CD4-positive, alpha-beta T cell (primary cell): Measurements from ENCODE around the gene APBA2. TPM values are rescaled to one million over a fixed set of nuclear protein-coding genes. Genes with fewer than 3 reads are reported as not detected.

Experiments used
- ATAC-seq: fragments of 200-7000 bp; cut with Tn5 transposase; one replicate; pipeline ENCODE4 v1.10.0; 2022; ENCODE audit warnings: mild to moderate bottlenecking; ENCODE audit not compliant: poor library complexity
- CTCF ChIA-PET: fragments of 350-600 bp; sonication (Branson Sonifier 250); formaldehyde crosslinking; loops from one replicate; lab custom pipeline; 2021; ENCODE audit warnings: antibody characterized with exemption, inconsistent platforms; lab: Charles Lee
- POLR2A ChIA-PET: fragments of 350-600 bp; sonication (Branson Sonifier 250); formaldehyde crosslinking; loops from one replicate; lab custom pipeline; 2021; ENCODE audit warnings: antibody characterized with exemption, inconsistent platforms; lab: Charles Lee
- DNase-seq, 14 experiments: peaks; one replicate each; pipeline ENCODE4 v3.0.0-alpha.2; 2013 to 2020; ENCODE audit warnings: mixed read lengths in 2 of 14
- H3K27ac ChIP-seq, 2 donors: one replicate each; pipeline versions ENCODE4 v1.5.1 to v1.7.0; 2013; ENCODE audit warnings: low read length in 2 of 2, low read depth in 1 of 2, mild to moderate bottlenecking in 1 of 2
- H3K27me3 ChIP-seq, 2 experiments: 1 replicate in 1 of 2; 2 replicates in 1 of 2; pipeline versions ENCODE4 v1.6.1 to v1.7.0; 2013; ENCODE audit warnings: low read length in 2 of 2, control low read depth in 1 of 2, mild to moderate bottlenecking in 1 of 2, moderate library complexity in 1 of 2; ENCODE audit not compliant: insufficient read depth in 2 of 2, control insufficient read depth in 1 of 2
- H3K36me3 ChIP-seq: one replicate; pipeline ENCODE4 v1.6.1; 2013; ENCODE audit warnings: low read length, control low read depth; ENCODE audit not compliant: insufficient read depth
- H3K4me1 ChIP-seq: one replicate; pipeline ENCODE4 v1.6.1; 2013; ENCODE audit warnings: low read length, control low read depth; ENCODE audit not compliant: insufficient read depth
- H3K4me3 ChIP-seq: one replicate; pipeline ENCODE4 v1.5.1; 2013; ENCODE audit warnings: mild to moderate bottlenecking, low read length, moderate library complexity
- H3K9me3 ChIP-seq, 2 experiments: 1 replicate in 1 of 2; 2 replicates in 1 of 2; pipeline versions ENCODE4 v1.6.1 to v1.7.0; 2013; ENCODE audit warnings: low read length in 2 of 2, mild to moderate bottlenecking in 2 of 2, control low read depth in 1 of 2, moderate library complexity in 1 of 2; ENCODE audit not compliant: control insufficient read depth in 1 of 2, insufficient read depth in 1 of 2
- H3K27ac Mint-ChIP-seq: one replicate; pipeline ENCODE4 v1.8.0; 2020; ENCODE audit warnings: mixed read lengths
- H3K27me3 Mint-ChIP-seq: one replicate; pipeline ENCODE4 v1.8.0; 2021; ENCODE audit warnings: mixed read lengths
- H3K36me3 Mint-ChIP-seq: one replicate; pipeline ENCODE4 v1.8.0; 2021; ENCODE audit warnings: low read depth, mixed read lengths
- H3K4me1 Mint-ChIP-seq: one replicate; pipeline ENCODE4 v1.8.0; 2021; ENCODE audit warnings: low read depth, mixed read lengths
- H3K4me3 Mint-ChIP-seq: one replicate; pipeline ENCODE4 v1.8.0; 2020; ENCODE audit warnings: mild to moderate bottlenecking, mixed read lengths
- H3K9me3 Mint-ChIP-seq: one replicate; pipeline ENCODE4 v1.8.0; 2020; ENCODE audit warnings: mixed read lengths
- intact Hi-C, 2 experiments: fragments of 100-400 bp; cut with DNase I in 1 of 2; cut with micrococcal nuclease in 1 of 2; formaldehyde crosslinking; loops; one replicate each; pipeline versions ENCODE4 v1.15.1 to v1.9.0; 2023 to 2025; cut with DNase I, micrococcal nuclease
- total RNA-seq, 174 experiments: library from RNA in 2 of 174; stranded (reverse) in 2 of 174; gene quantifications; one replicate each; pipeline ENCODE4 v1.2.3 and lab custom pipeline; 2021 to 2026
- TF ChIP-seq, protein P1 (sequence below): fragments of 200-600 bp; IDR thresholded peaks from one replicate; pipeline ENCODE4 v1.8.0; 2022; ENCODE audit warnings: antibody characterized with exemption, mild to moderate bottlenecking

Gene APBA2
- total RNA-seq, 2 experiments from 2014 or later, result 123 to 126 TPM

DNA sequence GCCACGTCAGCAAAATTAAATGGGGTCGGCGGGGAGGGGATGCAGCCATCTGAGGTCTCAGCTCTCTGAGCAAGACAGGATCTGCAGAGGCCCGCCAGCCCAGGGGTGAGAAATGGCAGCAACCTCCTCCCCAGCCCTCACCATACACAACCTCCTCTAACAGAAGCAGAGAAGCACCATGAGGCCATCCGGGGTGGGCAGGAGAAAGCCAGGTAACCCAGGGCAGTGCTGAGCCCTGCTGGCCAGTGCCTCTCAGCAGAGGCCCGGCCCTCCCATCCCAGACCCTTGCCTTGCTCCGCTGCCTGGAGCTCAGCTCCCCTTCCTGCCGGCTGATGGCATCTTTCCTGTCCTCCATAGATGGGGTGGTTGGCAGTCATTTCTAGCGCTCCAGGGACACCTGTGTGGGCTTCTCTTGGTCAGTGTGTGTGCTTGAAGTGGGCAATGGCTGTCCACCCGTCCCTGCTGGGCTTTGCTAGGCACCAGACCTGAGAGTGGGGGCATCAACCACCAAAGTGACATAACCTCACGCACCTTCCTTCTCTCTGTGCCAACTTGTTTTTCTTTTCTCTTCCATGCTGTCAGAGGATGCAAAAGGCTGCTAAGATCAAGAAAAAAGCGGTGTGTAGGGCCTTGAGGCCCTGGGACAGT is 208.0 kb downstream of the APBA2 start:
- CTCF ChIA-PET, result no interaction called here

DNA sequence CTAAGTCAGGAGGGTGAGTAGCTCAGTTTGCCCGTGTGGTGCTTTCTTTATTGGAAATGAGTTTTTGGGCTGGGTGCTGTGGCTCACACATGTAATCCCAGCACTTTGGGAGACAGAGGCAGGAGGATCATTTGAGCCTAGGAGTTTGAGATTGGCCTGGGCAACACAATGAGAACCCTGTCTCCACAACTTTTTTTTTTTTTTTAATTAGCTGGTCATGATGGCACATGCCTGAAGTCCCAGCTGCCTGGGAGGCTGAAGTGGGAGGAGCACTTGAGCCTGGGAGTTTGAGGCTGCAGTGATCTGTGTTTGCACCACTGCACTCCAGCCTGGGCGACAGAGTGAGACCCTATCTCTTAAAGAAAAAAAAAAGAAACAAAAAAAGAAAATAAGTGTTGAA is 208.9 kb downstream of the APBA2 start:
- Mint-ChIP-seq H3K36me3 (peaks cover 78% of the 10 kb centered on the region), H3K4me3 (no peak overlapping the region), H3K27me3 (no peaks in the 10 kb centered on the region), H3K4me1 (peaks cover 4% of the 10 kb centered on the region), H3K27ac (no peak overlapping the region), H3K9me3 (no peaks in the 10 kb centered on the region)
- DNase-seq, result no peak
- Histone ChIP-seq H3K27me3 (no peaks in the 10 kb centered on the region), H3K36me3 (peaks cover 42% of the 10 kb centered on the region), H3K9me3 (no peaks in the 10 kb centered on the region), H3K4me3 (no peak overlapping the region), H3K27ac (no peak overlapping the region), H3K4me1 (peaks cover 9% of the 10 kb centered on the region)
- TF ChIP-seq, protein P1, sequence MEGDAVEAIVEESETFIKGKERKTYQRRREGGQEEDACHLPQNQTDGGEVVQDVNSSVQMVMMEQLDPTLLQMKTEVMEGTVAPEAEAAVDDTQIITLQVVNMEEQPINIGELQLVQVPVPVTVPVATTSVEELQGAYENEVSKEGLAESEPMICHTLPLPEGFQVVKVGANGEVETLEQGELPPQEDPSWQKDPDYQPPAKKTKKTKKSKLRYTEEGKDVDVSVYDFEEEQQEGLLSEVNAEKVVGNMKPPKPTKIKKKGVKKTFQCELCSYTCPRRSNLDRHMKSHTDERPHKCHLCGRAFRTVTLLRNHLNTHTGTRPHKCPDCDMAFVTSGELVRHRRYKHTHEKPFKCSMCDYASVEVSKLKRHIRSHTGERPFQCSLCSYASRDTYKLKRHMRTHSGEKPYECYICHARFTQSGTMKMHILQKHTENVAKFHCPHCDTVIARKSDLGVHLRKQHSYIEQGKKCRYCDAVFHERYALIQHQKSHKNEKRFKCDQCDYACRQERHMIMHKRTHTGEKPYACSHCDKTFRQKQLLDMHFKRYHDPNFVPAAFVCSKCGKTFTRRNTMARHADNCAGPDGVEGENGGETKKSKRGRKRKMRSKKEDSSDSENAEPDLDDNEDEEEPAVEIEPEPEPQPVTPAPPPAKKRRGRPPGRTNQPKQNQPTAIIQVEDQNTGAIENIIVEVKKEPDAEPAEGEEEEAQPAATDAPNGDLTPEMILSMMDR, result no peak
- ChIA-PET CTCF (no interaction called here), POLR2A (no interaction called here)
- ATAC-seq, result no peak
- intact Hi-C loops, result loop anchor here in 1 of 2 experiments (10.0 kb wide), 1 partner anchor 310 kb away; no protein-coding TSS in a partner anchor

More for the DNA sequence above, 208.0 kb downstream of the APBA2 start:
- ATAC-seq (no peak), DNase-seq (no peak)
- TF ChIP-seq, protein P1, result no peak
- no peaks in the 10 kb centered on the region for H3K9me3 Mint-ChIP-seq
- peaks cover 18% of the 10 kb centered on the region for H3K4me1 ChIP-seq
- H3K27me3 ChIP-seq, result no peaks in the 10 kb centered on the region
- POLR2A ChIA-PET, result no interaction called here
- H3K4me1 Mint-ChIP-seq, result peaks cover 12% of the 10 kb centered on the region
- H3K36me3 Mint-ChIP-seq, result peaks cover 74% of the 10 kb centered on the region
- H3K27ac Mint-ChIP-seq, result peak overlapping the region; percentile 47
- no peaks in the 10 kb centered on the region for H3K27me3 Mint-ChIP-seq
- H3K4me3 ChIP-seq, result no peak overlapping the region
- H3K27ac ChIP-seq, result no peak overlapping the region
- no peaks in the 10 kb centered on the region for H3K9me3 ChIP-seq
- H3K4me3 Mint-ChIP-seq, result no peak overlapping the region
- H3K36me3 ChIP-seq, result peaks cover 37% of the 10 kb centered on the region
- intact Hi-C loops, result loop anchor here in 1 of 2 experiments (10.0 kb wide), 1 partner anchor 309 kb away; no protein-coding TSS in a partner anchor

DNA sequence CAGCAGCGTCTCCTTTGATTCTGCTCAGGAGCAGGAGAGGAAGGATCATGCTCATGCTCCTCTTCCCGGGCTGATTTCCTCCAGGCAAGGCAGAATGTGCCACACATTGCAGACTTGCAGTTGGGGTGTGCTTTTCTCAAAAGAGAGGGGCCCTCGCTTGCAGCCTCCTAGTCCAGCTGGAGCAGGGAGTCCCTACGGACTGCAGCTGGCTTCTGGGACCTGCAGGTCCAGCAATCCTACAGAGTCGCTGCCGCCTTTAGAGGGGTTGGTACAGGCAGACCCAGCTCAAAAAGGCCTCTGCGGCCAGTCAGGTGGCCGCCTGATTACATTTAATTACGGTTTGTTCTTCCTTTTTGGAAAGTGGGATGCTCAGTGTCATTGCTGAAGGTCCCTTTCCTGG is 210.0 kb downstream of the APBA2 start:
- ChIA-PET POLR2A (no interaction called here), CTCF (no interaction called here)
- no peaks in the 10 kb centered on the region for H3K27me3 Mint-ChIP-seq
- peaks cover 85% of the 10 kb centered on the region for H3K36me3 Mint-ChIP-seq
- H3K36me3 ChIP-seq, result peaks cover 42% of the 10 kb centered on the region
- no peak overlapping the region for H3K4me3 Mint-ChIP-seq
- no peaks in the 10 kb centered on the region for H3K4me1 ChIP-seq
- no peaks in the 10 kb centered on the region for H3K9me3 Mint-ChIP-seq
- H3K9me3 ChIP-seq, result no peaks in the 10 kb centered on the region
- intact Hi-C loops, result loop anchor here in 1 of 2 experiments (10.0 kb wide), 1 partner anchor 311 kb away; no protein-coding TSS in a partner anchor
- H3K4me1 Mint-ChIP-seq, result no peaks in the 10 kb centered on the region
- H3K4me3 ChIP-seq, result no peak overlapping the region
- H3K27ac ChIP-seq, result no peak overlapping the region
- DNase-seq (no peak), ATAC-seq (no peak)
- no peaks in the 10 kb centered on the region for H3K27me3 ChIP-seq
- H3K27ac Mint-ChIP-seq, result no peak overlapping the region
- TF ChIP-seq, protein P1, result no peak
